ENCODE data around the gene GBF1. TPM values are rescaled to one million over a fixed set of nuclear protein-coding genes. Genes with fewer than 3 reads are reported as not detected.

The GBF1 gene
- total and polyA plus RNA-seq, 4 donors = 6.0 to 27.2 (median 15.2) TPM

DNA sequence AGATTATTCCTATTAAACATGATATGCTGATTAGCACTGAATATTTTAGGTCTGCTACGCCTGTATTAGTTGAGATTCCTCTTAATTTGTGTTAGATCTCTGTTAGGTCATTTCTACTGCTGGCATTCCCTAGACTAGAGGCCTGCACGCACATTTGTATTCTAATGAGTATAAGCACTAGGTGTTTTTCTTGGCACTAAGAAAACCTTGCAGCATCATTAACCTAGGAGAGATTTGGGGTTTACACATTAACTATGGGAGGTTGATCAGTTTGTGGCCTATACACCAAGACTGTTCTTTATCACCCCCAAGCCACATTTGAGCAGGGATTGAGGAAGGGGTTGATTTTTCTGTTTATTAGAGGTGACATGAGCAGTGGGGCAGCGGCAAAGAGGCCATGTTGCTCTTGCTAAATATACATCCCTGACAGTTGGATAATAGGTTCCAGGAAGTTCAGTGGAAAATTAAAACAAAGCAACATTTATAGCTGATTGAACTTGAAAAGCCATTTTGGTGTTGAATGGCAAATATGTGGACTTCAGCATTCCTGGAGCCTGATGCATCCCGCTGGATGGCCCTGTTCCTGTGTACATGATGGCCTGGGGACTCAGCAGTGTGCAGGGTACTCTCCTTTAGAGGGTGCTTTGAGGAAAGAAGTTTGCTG, 65.2 kb downstream of the GBF1 start:
- Histone ChIP-seq H3K9me3 (ENCODE audit: control insufficient read depth in 4 of 4, low read length in 3 of 4) (no peaks in the 10 kb centered on the region), H3K36me3 (ENCODE audit: control insufficient read depth in 4 of 4, insufficient read depth in 3 of 4, low read depth in 1 of 4, low read length in 3 of 4) (peaks cover 0 to 6% (median 0%) of the 10 kb centered on the region in 4 donors), H3K9ac (ENCODE audit: low read depth in 1 of 2, low read length in 2 of 2) (no peak overlapping the region), H3K27ac (ENCODE audit: low read depth in 1 of 2, low read length in 2 of 2) (no peak overlapping the region), H3K4me1 (ENCODE audit: control insufficient read depth in 4 of 4, insufficient read depth in 4 of 4, low read length in 3 of 4) (peaks cover 2 to 11% (median 6%) of the 10 kb centered on the region in 4 donors), H3K4me3 (ENCODE audit: low read depth in 1 of 3, low read length in 3 of 3) (no peak overlapping the region), H3K27me3 (ENCODE audit: control insufficient read depth in 4 of 4, insufficient read depth in 4 of 4, low read length in 3 of 4) (no peaks in the 10 kb centered on the region)
- WGBS = 74% methylated on average over 4 of the region's 4 CpGs
- DNase-seq (ENCODE audit: low spot score) = no peak
- TF ChIP-seq SP1 (IDR thresholded peaks at IDR 0.05) (no peak), HNF4A (conservative IDR thresholded peaks at IDR 0.05) (peak in 1 of 2 donors; percentile 9)
- TF ChIP-seq, protein P1, sequence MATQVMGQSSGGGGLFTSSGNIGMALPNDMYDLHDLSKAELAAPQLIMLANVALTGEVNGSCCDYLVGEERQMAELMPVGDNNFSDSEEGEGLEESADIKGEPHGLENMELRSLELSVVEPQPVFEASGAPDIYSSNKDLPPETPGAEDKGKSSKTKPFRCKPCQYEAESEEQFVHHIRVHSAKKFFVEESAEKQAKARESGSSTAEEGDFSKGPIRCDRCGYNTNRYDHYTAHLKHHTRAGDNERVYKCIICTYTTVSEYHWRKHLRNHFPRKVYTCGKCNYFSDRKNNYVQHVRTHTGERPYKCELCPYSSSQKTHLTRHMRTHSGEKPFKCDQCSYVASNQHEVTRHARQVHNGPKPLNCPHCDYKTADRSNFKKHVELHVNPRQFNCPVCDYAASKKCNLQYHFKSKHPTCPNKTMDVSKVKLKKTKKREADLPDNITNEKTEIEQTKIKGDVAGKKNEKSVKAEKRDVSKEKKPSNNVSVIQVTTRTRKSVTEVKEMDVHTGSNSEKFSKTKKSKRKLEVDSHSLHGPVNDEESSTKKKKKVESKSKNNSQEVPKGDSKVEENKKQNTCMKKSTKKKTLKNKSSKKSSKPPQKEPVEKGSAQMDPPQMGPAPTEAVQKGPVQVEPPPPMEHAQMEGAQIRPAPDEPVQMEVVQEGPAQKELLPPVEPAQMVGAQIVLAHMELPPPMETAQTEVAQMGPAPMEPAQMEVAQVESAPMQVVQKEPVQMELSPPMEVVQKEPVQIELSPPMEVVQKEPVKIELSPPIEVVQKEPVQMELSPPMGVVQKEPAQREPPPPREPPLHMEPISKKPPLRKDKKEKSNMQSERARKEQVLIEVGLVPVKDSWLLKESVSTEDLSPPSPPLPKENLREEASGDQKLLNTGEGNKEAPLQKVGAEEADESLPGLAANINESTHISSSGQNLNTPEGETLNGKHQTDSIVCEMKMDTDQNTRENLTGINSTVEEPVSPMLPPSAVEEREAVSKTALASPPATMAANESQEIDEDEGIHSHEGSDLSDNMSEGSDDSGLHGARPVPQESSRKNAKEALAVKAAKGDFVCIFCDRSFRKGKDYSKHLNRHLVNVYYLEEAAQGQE (IDR thresholded peaks at IDR 0.05) = no peak

DNA sequence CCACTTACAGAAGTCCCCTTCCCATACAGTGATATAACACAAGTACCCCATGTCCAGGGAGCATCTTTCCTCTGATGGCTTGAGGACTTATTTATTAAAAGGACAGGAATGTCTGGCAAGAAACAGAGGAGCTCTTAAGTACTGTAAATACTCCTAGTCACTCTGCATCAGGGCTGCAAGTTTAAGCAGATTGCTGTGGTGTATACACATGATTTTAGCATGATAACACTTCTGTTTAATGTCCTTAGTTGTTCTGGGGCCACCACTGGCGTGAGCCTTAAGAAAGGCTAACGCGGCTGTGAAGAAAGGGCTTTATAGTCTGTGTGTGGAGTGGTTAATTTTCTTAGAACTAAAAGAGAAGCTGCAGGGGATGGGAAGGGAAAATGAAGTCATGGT, 65.7 kb downstream of the GBF1 start:
- H3K4me3 ChIP-seq (ENCODE audit: low read depth in 1 of 3, low read length in 3 of 3) = no peak overlapping the region
- H3K4me1 ChIP-seq (ENCODE audit: control insufficient read depth in 4 of 4, insufficient read depth in 4 of 4, low read length in 3 of 4) = peaks cover 2 to 11% (median 6%) of the 10 kb centered on the region in 4 donors
- no peak overlapping the region for H3K27ac ChIP-seq (ENCODE audit: low read depth in 1 of 2, low read length in 2 of 2)
- no peak for DNase-seq (ENCODE audit: low spot score)
- no peaks in the 10 kb centered on the region for H3K9me3 ChIP-seq (ENCODE audit: control insufficient read depth in 4 of 4, low read length in 3 of 4)
- H3K36me3 ChIP-seq (ENCODE audit: control insufficient read depth in 4 of 4, insufficient read depth in 3 of 4, low read depth in 1 of 4, low read length in 3 of 4) = peaks cover 0 to 7% (median 0%) of the 10 kb centered on the region in 4 donors
- 92% methylated on average over 3 of the region's 3 CpGs for WGBS
- TF ChIP-seq FOXA1 (IDR thresholded peaks at IDR 0.05) (no peak), YY1 (IDR thresholded peaks at IDR 0.05) (no peak)
- TF ChIP-seq, protein P2, sequence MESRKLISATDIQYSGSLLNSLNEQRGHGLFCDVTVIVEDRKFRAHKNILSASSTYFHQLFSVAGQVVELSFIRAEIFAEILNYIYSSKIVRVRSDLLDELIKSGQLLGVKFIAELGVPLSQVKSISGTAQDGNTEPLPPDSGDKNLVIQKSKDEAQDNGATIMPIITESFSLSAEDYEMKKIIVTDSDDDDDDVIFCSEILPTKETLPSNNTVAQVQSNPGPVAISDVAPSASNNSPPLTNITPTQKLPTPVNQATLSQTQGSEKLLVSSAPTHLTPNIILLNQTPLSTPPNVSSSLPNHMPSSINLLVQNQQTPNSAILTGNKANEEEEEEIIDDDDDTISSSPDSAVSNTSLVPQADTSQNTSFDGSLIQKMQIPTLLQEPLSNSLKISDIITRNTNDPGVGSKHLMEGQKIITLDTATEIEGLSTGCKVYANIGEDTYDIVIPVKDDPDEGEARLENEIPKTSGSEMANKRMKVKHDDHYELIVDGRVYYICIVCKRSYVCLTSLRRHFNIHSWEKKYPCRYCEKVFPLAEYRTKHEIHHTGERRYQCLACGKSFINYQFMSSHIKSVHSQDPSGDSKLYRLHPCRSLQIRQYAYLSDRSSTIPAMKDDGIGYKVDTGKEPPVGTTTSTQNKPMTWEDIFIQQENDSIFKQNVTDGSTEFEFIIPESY (IDR thresholded peaks at IDR 0.05) = no peak
- TF ChIP-seq, protein P3, sequence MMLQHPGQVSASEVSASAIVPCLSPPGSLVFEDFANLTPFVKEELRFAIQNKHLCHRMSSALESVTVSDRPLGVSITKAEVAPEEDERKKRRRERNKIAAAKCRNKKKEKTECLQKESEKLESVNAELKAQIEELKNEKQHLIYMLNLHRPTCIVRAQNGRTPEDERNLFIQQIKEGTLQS (IDR thresholded peaks at IDR 0.05) = no peak
- H3K9ac ChIP-seq (ENCODE audit: low read depth in 1 of 2, low read length in 2 of 2) = no peak overlapping the region
- H3K27me3 ChIP-seq (ENCODE audit: control insufficient read depth in 4 of 4, insufficient read depth in 4 of 4, low read length in 3 of 4) = no peaks in the 10 kb centered on the region

DNA sequence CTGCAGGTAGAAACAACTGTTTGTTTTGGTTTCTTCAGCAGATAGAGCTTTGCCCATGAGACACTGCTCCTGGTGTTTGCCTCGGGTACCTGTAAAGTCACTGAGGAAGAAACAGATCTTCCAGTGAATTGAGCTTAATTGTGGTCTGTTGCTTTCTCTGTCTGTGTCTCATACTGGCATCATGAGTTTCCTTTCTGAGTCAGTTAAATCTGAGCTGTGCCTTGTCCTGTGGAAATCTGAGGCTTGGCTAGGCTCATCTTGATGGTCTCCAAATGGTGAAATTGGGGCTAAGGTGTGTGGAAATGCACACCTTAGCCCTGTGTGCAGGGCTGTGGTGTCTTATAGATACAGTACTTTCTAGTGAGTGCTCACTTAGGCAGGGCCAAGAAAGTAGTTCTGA, 67.4 kb downstream of the GBF1 start:
- no peak for TF ChIP-seq FOXA1 (IDR thresholded peaks at IDR 0.05)
- no peak for TF ChIP-seq RAD21 (IDR thresholded peaks at IDR 0.05)
- no peak for TF ChIP-seq GABPA (IDR thresholded peaks at IDR 0.05 in 1 of 2, conservative IDR thresholded peaks at IDR 0.05 in 1 of 2)
- no peak for TF ChIP-seq JUND (IDR thresholded peaks at IDR 0.05)
- TF ChIP-seq YY1 (IDR thresholded peaks at IDR 0.05) = no peak
- TF ChIP-seq, protein P3 (IDR thresholded peaks at IDR 0.05) = no peak
- TF ChIP-seq, protein P1 (IDR thresholded peaks at IDR 0.05) = no peak
- Histone ChIP-seq H3K4me3 (ENCODE audit: low read depth in 1 of 3, low read length in 3 of 3) (no peak overlapping the region), H3K9ac (ENCODE audit: low read depth in 1 of 2, low read length in 2 of 2) (no peak overlapping the region), H3K27me3 (ENCODE audit: control insufficient read depth in 4 of 4, insufficient read depth in 4 of 4, low read length in 3 of 4) (no peaks in the 10 kb centered on the region), H3K36me3 (ENCODE audit: control insufficient read depth in 4 of 4, insufficient read depth in 3 of 4, low read depth in 1 of 4, low read length in 3 of 4) (peaks cover 0 to 7% (median 0%) of the 10 kb centered on the region in 4 donors), H3K27ac (ENCODE audit: low read depth in 1 of 2, low read length in 2 of 2) (no peak overlapping the region), H3K4me1 (ENCODE audit: control insufficient read depth in 4 of 4, insufficient read depth in 4 of 4, low read length in 3 of 4) (peaks cover 0 to 11% (median 6%) of the 10 kb centered on the region in 4 donors), H3K9me3 (ENCODE audit: control insufficient read depth in 4 of 4, low read length in 3 of 4) (no peaks in the 10 kb centered on the region)
- no peak for DNase-seq (ENCODE audit: low spot score)
- 87% methylated on average over 1 of the region's 1 CpG for WGBS
